HepG2 (cell line): ENCODE data around the gene WDR27. TPM values are rescaled to one million over a fixed set of nuclear protein-coding genes. Genes with fewer than 3 reads are reported as not detected.

ENCODE experiments used
- ATAC-seq: fragments of 200-7000 bp; cut with Tn5 transposase; 3 replicates; pipeline ENCODE4 v1.9.1; 2020; ENCODE audit warnings: mild to moderate bottlenecking, moderate library complexity
- BruUV-seq: library from RNA; stranded (reverse); fragments of 400-500 nt; replicated peaks from 2 replicates; lab custom pipeline; 2021; lab: Mats Ljungman, UMichigan
- CTCF ChIA-PET: fragments of 300-600 bp; formaldehyde crosslinking; extraction: SDS; loops from one replicate; lab custom pipeline; 2021; ENCODE audit warnings: low total read pairs, inconsistent platforms, low intra/inter-chr PET ratio; lab: Yijun Ruan, JAX
- POLR2A ChIA-PET: fragments of 350-600 bp; sonication (Branson Sonifier 250); formaldehyde crosslinking; loops from one replicate; lab custom pipeline; 2020; ENCODE audit warnings: antibody characterized with exemption, inconsistent platforms; lab: Yijun Ruan, JAX
- DNase-seq: peaks from one replicate; pipeline ENCODE4 v3.0.0-alpha.2; 2015; ENCODE audit warnings: low spot score
- FAIRE-seq: peaks from 3 replicates; lab custom pipeline; 2011; peaks lifted over from hg19 to GRCh38; lab: Jason Lieb, UNC
- H2AFZ ChIP-seq: one replicate; pipeline ENCODE4 v1.6.1; 2011; ENCODE audit warnings: low read length, inconsistent platforms
- H3K27ac ChIP-seq: fragments of 300-600 bp; 3 replicates; pipeline ENCODE4 v1.8.0; 2011; ENCODE audit warnings: mixed run types, mild to moderate bottlenecking, mixed read lengths, low read length, inconsistent platforms; ENCODE audit not compliant: insufficient read depth; ENCODE audit errors: extremely low read length
- H3K27me3 ChIP-seq, 2 experiments: fragments of 200-600 bp in 1 of 2; 2 replicates in 1 of 2; 3 replicates in 1 of 2; pipeline versions ENCODE4 v1.6.0 to v1.8.0; 2011; ENCODE audit warnings: low read length in 2 of 2, mild to moderate bottlenecking in 2 of 2, moderate library complexity in 2 of 2, inconsistent platforms in 1 of 2; ENCODE audit not compliant: insufficient read depth in 2 of 2, control insufficient read depth in 1 of 2
- H3K36me3 ChIP-seq, 2 experiments: fragments of 200-600 bp in 1 of 2; replicated peaks in 1 of 2; 2 replicates in 1 of 2; 3 replicates in 1 of 2; pipeline versions ENCODE4 v1.5.1 to v1.8.0; 2011; ENCODE audit warnings: low read length in 2 of 2, inconsistent platforms in 1 of 2; ENCODE audit not compliant: insufficient read depth in 2 of 2, control insufficient read depth in 1 of 2
- H3K4me1 ChIP-seq: 2 replicates; pipeline ENCODE4 v1.5.1; 2012; ENCODE audit warnings: low read length, inconsistent platforms; ENCODE audit not compliant: insufficient read depth
- H3K4me2 ChIP-seq: 2 replicates; pipeline ENCODE4 v1.6.0; 2011; ENCODE audit warnings: low read depth, low read length, inconsistent platforms
- H3K4me3 ChIP-seq, 3 experiments: fragments of 200-600 bp in 1 of 3; sonication (generic), shearing (Covaris generic) in 1 of 3; replicated peaks in 1 of 3; 2 replicates each; pipeline ENCODE4 v1.5.1; 2011 to 2016; ENCODE audit warnings: low read length in 3 of 3, inconsistent platforms in 2 of 3, low read depth in 2 of 3, mild to moderate bottlenecking in 2 of 3, control low read depth in 1 of 3, mixed read lengths in 1 of 3; ENCODE audit not compliant: insufficient read depth in 1 of 3
- H3K79me2 ChIP-seq: one replicate; pipeline ENCODE4 v1.6.1; 2011; ENCODE audit warnings: low read length, inconsistent platforms; ENCODE audit not compliant: insufficient read depth
- H3K9ac ChIP-seq: 2 replicates; pipeline ENCODE4 v1.6.0; 2011; ENCODE audit warnings: mild to moderate bottlenecking, low read depth, low read length, inconsistent platforms; ENCODE audit not compliant: insufficient read depth
- H3K9me3 ChIP-seq: 2 replicates; pipeline ENCODE4 v1.5.1; 2012; ENCODE audit warnings: mild to moderate bottlenecking, low read length
- H4K20me1 ChIP-seq: 2 replicates; pipeline ENCODE4 v1.6.0; 2011; ENCODE audit warnings: inconsistent platforms, mild to moderate bottlenecking, low read length, moderate library complexity; ENCODE audit not compliant: insufficient read depth
- ATF1 ChIP-seq: IDR thresholded peaks from 2 replicates; pipeline ENCODE4 v1.6.1; 2016; ENCODE audit warnings: mild to moderate bottlenecking, control low read depth
- POLR2G ChIP-seq: fragments of 200-400 bp; formaldehyde crosslinking; IDR thresholded peaks from 2 replicates; pipeline ENCODE4 v1.6.1; 2018; ENCODE audit warnings: mild to moderate bottlenecking, low read depth, low read length, moderate library complexity
- ZNF280B ChIP-seq: sonication (generic); formaldehyde crosslinking; IDR thresholded peaks from 2 replicates; pipeline ENCODE4 v1.5.0; 2020; ENCODE audit warnings: missing genetic modification reagents, mild to moderate bottlenecking, borderline replicate concordance
- ZSCAN30 ChIP-seq: sonication (generic); formaldehyde crosslinking; IDR thresholded peaks from 2 replicates; pipeline ENCODE4 v1.5.0; 2020; ENCODE audit warnings: mild to moderate bottlenecking, missing genetic modification reagents
- ZSCAN5A ChIP-seq: sonication (generic); formaldehyde crosslinking; IDR thresholded peaks from 2 replicates; pipeline ENCODE4 v1.8.0; 2022; ENCODE audit warnings: mild to moderate bottlenecking, missing genetic modification reagents, borderline replicate concordance
- in situ Hi-C: cut with HindIII; loops from 2 replicates; pipeline ENCODE4 v1.10.0; 2017; ENCODE audit warnings: low pct_unique_long_range_greater_than_20kb; ENCODE audit not compliant: extremely low pct_ligation_motif_present
- intact Hi-C: fragments of 100-400 bp; cut with micrococcal nuclease; formaldehyde crosslinking; loops from one replicate; pipeline ENCODE4 v1.10.0; 2022; ENCODE audit not compliant: unreplicated experiment
- polyA plus RNA-seq, 8 experiments: library from polyadenylated mRNA; depleted of rRNA in 3 of 8; stranded (reverse) in 7 of 8; unstranded in 1 of 8; fragments of >200 nt; fragmentation: Illumina TruSeq in 4 of 8; extraction: Trizol in 4 of 8; gene quantifications; 2 replicates each; pipeline versions ENCODE4 v1.2.1 to v1.2.3, GENCODE V29; 2011 to 2016; ENCODE audit warnings: low read depth in 4 of 8, missing spikeins in 1 of 8, mixed read lengths in 1 of 8; ENCODE audit not compliant: insufficient read depth in 1 of 8
- total RNA-seq, 5 experiments: library from RNA; depleted of rRNA; stranded (reverse); fragments of >200 nt; fragmentation: Illumina TruSeq; extraction: Trizol; gene quantifications; 2 replicates each; pipeline ENCODE4 v1.2.3, GENCODE V29; 2016; ENCODE audit warnings: low read depth in 1 of 5

Gene WDR27
- total and polyA plus RNA-seq, 2 of the 13 experiments (the other 11 are each of a cell fraction or from before 2014, with no cell fraction given), result 34.1 to 80.3 TPM

- DNase-seq, result no peak
- Histone ChIP-seq H3K27ac (no peak overlapping the region), H3K27me3 (no peaks in the 10 kb centered on the region), H3K36me3 (no peaks in the 10 kb centered on the region), H2AFZ (no peak overlapping the region), H3K4me3 (no peak overlapping the region), H3K4me2 (no peak overlapping the region), H3K79me2 (no peaks in the 10 kb centered on the region), H3K4me1 (peaks cover 27% of the 10 kb centered on the region), H3K9ac (no peak overlapping the region), H3K9me3 (no peaks in the 10 kb centered on the region), H4K20me1 (no peaks in the 10 kb centered on the region)
- no peak for TF ChIP-seq POLR2G
- no peak for TF ChIP-seq ZSCAN30 (CRISPR knock-in tag)
- TF ChIP-seq ZNF280B (CRISPR knock-in tag), result no peak
- BruUV-seq, result no TSS peak
- FAIRE-seq, result no peak
- ChIA-PET POLR2A (interaction anchor here (1.1 kb wide), 1 partner anchor 22 kb away, joined by 4 read pairs; the partner anchor contains the start of genes DYNLT2 and ERMARD), CTCF (no interaction called here)
- intact Hi-C loops, result no loop called here
- ATAC-seq, result no peak
- in situ Hi-C loops, result no loop called here
Observed at GRCh38 chr6:169729961-169730360, 28.1 kb upstream of the WDR27 start.

- CTCF ChIA-PET, result no interaction called here
- Histone ChIP-seq H3K4me1 (peaks cover 30% of the 10 kb centered on the region), H3K9ac (no peak overlapping the region), H3K4me2 (no peak overlapping the region), H3K27me3 (no peaks in the 10 kb centered on the region; a peak in 1 of 5 replicates), H4K20me1 (peaks cover 14% of the 10 kb centered on the region), H3K27ac (peak overlapping the region; percentile 9), H3K9me3 (no peaks in the 10 kb centered on the region), H3K36me3 (no peaks in the 10 kb centered on the region), H3K4me3 (no peak overlapping the region), H2AFZ (no peak overlapping the region), H3K79me2 (peaks cover 15% of the 10 kb centered on the region)
- in situ Hi-C loops (no loop called here), intact Hi-C loops (no loop called here)
- ATAC-seq (no peak), FAIRE-seq (no peak), DNase-seq (no peak)
- POLR2A ChIA-PET, result interaction anchor here (3.0 to 4.9 kb wide), 3 partner anchors 25 to 75 kb away, joined by 41 to 92 read pairs (median 41); partner anchors contain the start of genes DYNLT2 and ERMARD
- TF ChIP-seq ATF1 (CRISPR knock-in tag) (peak; percentile 29; the same call in 1 of the 2 replicates), ZSCAN5A (no peak)
- no TSS peak for BruUV-seq
Observed at GRCh38 chr6:169726963-169727362, 25.1 kb upstream of the WDR27 start.
